IPS-15b (cell line): ENCODE results near the gene SRSF2.
"Not testable (repeated sequence)": the region's sequence is repeated elsewhere in the genome, so short reads cannot be mapped to it uniquely, and the experiment has no call there.

ENCODE experiments used
- H3K27me3 ChIP-seq: one replicate; pipeline ENCODE4 v1.6.1; 2013; ENCODE audit warnings: low read length; ENCODE audit not compliant: control insufficient read depth, insufficient read depth
- H3K36me3 ChIP-seq: one replicate; pipeline ENCODE4 v1.6.1; 2013; ENCODE audit warnings: low read length; ENCODE audit not compliant: control insufficient read depth, insufficient read depth
- H3K4me1 ChIP-seq: one replicate; pipeline ENCODE4 v1.6.1; 2013; ENCODE audit warnings: mild to moderate bottlenecking, low read length; ENCODE audit not compliant: control insufficient read depth, insufficient read depth
- H3K4me3 ChIP-seq: one replicate; pipeline ENCODE4 v1.5.1; 2013; ENCODE audit warnings: low read depth, low read length
- H3K9ac ChIP-seq: one replicate; pipeline ENCODE4 v1.6.1; 2013; ENCODE audit warnings: low read depth, mild to moderate bottlenecking, low read length
- H3K9me3 ChIP-seq: one replicate; pipeline ENCODE4 v1.6.1; 2013; ENCODE audit warnings: mild to moderate bottlenecking, low read length; ENCODE audit not compliant: control insufficient read depth, insufficient read depth

Gene SRSF2

GRCh38 chr17:76725580-76726230, 11.4 kb downstream of the SRSF2 start:
- H3K4me1 ChIP-seq, result peaks cover 4% of the 10 kb centered on the region
- H3K36me3 ChIP-seq, result peaks cover 24% of the 10 kb centered on the region
- H3K9ac ChIP-seq, result peak overlapping the region; percentile 32
- H3K4me3 ChIP-seq, result peak overlapping the region; percentile 78
- H3K9me3 ChIP-seq, result no peaks in the 10 kb centered on the region
- no peaks in the 10 kb centered on the region for H3K27me3 ChIP-seq

GRCh38 chr17:76723812-76724211, 13.3 kb downstream of the SRSF2 start:
- peaks cover 4% of the 10 kb centered on the region for H3K4me1 ChIP-seq
- peaks cover 31% of the 10 kb centered on the region for H3K36me3 ChIP-seq
- H3K4me3 ChIP-seq, result no peak overlapping the region
- no peaks in the 10 kb centered on the region for H3K27me3 ChIP-seq
- H3K9ac ChIP-seq, result no peak overlapping the region
- H3K9me3 ChIP-seq, result no peaks in the 10 kb centered on the region

- not testable (repeated sequence) for H3K9me3 ChIP-seq, H3K4me3 ChIP-seq, H3K27me3 ChIP-seq, H3K9ac ChIP-seq, H3K4me1 ChIP-seq
- H3K36me3 ChIP-seq, result peaks cover 36% of the 10 kb centered on the region
Measured at GRCh38 chr17:76722977-76723376, 14.2 kb downstream of the SRSF2 start.

- Histone ChIP-seq H3K36me3 (peaks cover 36% of the 10 kb centered on the region), H3K4me3 (no peak overlapping the region), H3K9ac (no peak overlapping the region), H3K4me1 (peaks cover 2% of the 10 kb centered on the region), H3K27me3 (no peaks in the 10 kb centered on the region), H3K9me3 (no peaks in the 10 kb centered on the region)
Measured at GRCh38 chr17:76722279-76722678, 14.9 kb downstream of the SRSF2 start.

- Histone ChIP-seq H3K36me3 (peaks cover 38% of the 10 kb centered on the region), H3K27me3 (no peaks in the 10 kb centered on the region), H3K4me3 (no peak overlapping the region), H3K9me3 (no peaks in the 10 kb centered on the region), H3K4me1 (peaks cover 2% of the 10 kb centered on the region), H3K9ac (no peak overlapping the region)
Measured at GRCh38 chr17:76721463-76721862, 15.7 kb downstream of the SRSF2 start.

- Histone ChIP-seq H3K9ac (no peak overlapping the region), H3K4me3 (no peak overlapping the region), H3K4me1 (peaks cover 2% of the 10 kb centered on the region), H3K27me3 (no peaks in the 10 kb centered on the region), H3K36me3 (peaks cover 39% of the 10 kb centered on the region), H3K9me3 (no peaks in the 10 kb centered on the region)
Measured at GRCh38 chr17:76720941-76721340, 16.2 kb downstream of the SRSF2 start.

GRCh38 chr17:76720211-76720610, 16.9 kb downstream of the SRSF2 start:
- Histone ChIP-seq H3K9ac (no peak overlapping the region), H3K9me3 (no peaks in the 10 kb centered on the region), H3K4me3 (no peak overlapping the region), H3K27me3 (no peaks in the 10 kb centered on the region), H3K36me3 (peaks cover 39% of the 10 kb centered on the region), H3K4me1 (no peaks in the 10 kb centered on the region)

GRCh38 chr17:76718516-76718915, 18.6 kb downstream of the SRSF2 start:
- no peak overlapping the region for H3K4me3 ChIP-seq
- no peaks in the 10 kb centered on the region for H3K4me1 ChIP-seq
- no peaks in the 10 kb centered on the region for H3K27me3 ChIP-seq
- no peak overlapping the region for H3K9ac ChIP-seq
- H3K36me3 ChIP-seq, result peaks cover 32% of the 10 kb centered on the region
- no peaks in the 10 kb centered on the region for H3K9me3 ChIP-seq

- Histone ChIP-seq H3K9me3 (no peaks in the 10 kb centered on the region), H3K4me3 (no peak overlapping the region), H3K36me3 (peaks cover 26% of the 10 kb centered on the region), H3K27me3 (no peaks in the 10 kb centered on the region), H3K4me1 (no peaks in the 10 kb centered on the region), H3K9ac (no peak overlapping the region)
Measured at GRCh38 chr17:76716839-76717215, 20.3 kb downstream of the SRSF2 start.

GRCh38 chr17:76716146-76716838, 20.8 kb downstream of the SRSF2 start:
- Histone ChIP-seq H3K9ac (no peak overlapping the region), H3K9me3 (no peaks in the 10 kb centered on the region), H3K4me3 (no peak overlapping the region), H3K27me3 (no peaks in the 10 kb centered on the region), H3K4me1 (no peaks in the 10 kb centered on the region), H3K36me3 (peaks cover 21% of the 10 kb centered on the region)

GRCh38 chr17:76715496-76715830, 21.7 kb downstream of the SRSF2 start:
- no peaks in the 10 kb centered on the region for H3K4me1 ChIP-seq
- peaks cover 15% of the 10 kb centered on the region for H3K36me3 ChIP-seq
- H3K4me3 ChIP-seq, result no peak overlapping the region
- H3K27me3 ChIP-seq, result no peaks in the 10 kb centered on the region
- no peak overlapping the region for H3K9ac ChIP-seq
- no peaks in the 10 kb centered on the region for H3K9me3 ChIP-seq

- Histone ChIP-seq H3K4me3 (no peak overlapping the region), H3K36me3 (peaks cover 10% of the 10 kb centered on the region), H3K9me3 (no peaks in the 10 kb centered on the region), H3K9ac (no peak overlapping the region), H3K4me1 (no peaks in the 10 kb centered on the region), H3K27me3 (peaks cover 3% of the 10 kb centered on the region)
Measured at GRCh38 chr17:76714822-76715495, 22.2 kb downstream of the SRSF2 start.
